H1 (cell line): ENCODE results near the gene UGT1A8. TPM values are rescaled to one million over a fixed set of nuclear protein-coding genes. Genes with fewer than 3 reads are reported as not detected.

Experiments
- CTCF ChIA-PET: fragments of 300-600 bp; sonication (Branson Sonifier 250); formaldehyde crosslinking; loops from one replicate; lab custom pipeline; 2021; ENCODE audit not compliant: partially characterized antibody; lab: Charles Lee
- POLR2A ChIA-PET: fragments of 300-600 bp; sonication (Branson Sonifier 250); formaldehyde crosslinking; loops from one replicate; lab custom pipeline; 2021; ENCODE audit warnings: inconsistent platforms; ENCODE audit not compliant: partially characterized antibody; lab: Charles Lee
- DNase-seq, 2 experiments: peaks; one replicate each; pipeline versions ENCODE4 v3.0.0 to v3.0.0-alpha.2; 2010 to 2022; ENCODE audit warnings: low spot score in 2 of 2, low read depth in 1 of 2, mixed read lengths in 1 of 2
- FAIRE-seq: peaks from 2 replicates; lab custom pipeline; 2011; peaks lifted over from hg19 to GRCh38; lab: Jason Lieb, UNC
- H2AFZ ChIP-seq: 2 replicates; pipeline ENCODE4 v1.8.1; 2012; ENCODE audit warnings: low read length, inconsistent platforms
- H2AK5ac ChIP-seq: 2 replicates; pipeline ENCODE4 v1.6.1; 2013; ENCODE audit warnings: low read depth, low read length
- H2BK120ac ChIP-seq: replicated peaks from 2 replicates; pipeline ENCODE3; 2013; ENCODE audit warnings: low read depth, low read length, inconsistent platforms
- H2BK12ac ChIP-seq: 2 replicates; pipeline ENCODE4 v1.6.1; 2013; ENCODE audit warnings: low read depth, low read length
- H2BK15ac ChIP-seq: 2 replicates; pipeline ENCODE4 v1.6.1; 2013; ENCODE audit warnings: low read length
- H2BK20ac ChIP-seq: 2 replicates; pipeline ENCODE4 v1.6.1; 2013; ENCODE audit warnings: low read length
- H2BK5ac ChIP-seq: 2 replicates; pipeline ENCODE4 v1.6.1; 2013; ENCODE audit warnings: low read depth, low read length
- H3K14ac ChIP-seq: 2 replicates; pipeline ENCODE4 v1.6.1; 2013; ENCODE audit warnings: inconsistent platforms; ENCODE audit not compliant: insufficient read length
- H3K18ac ChIP-seq: 2 replicates; pipeline ENCODE4 v1.6.1; 2013; ENCODE audit warnings: low read length; ENCODE audit errors: extremely low read depth
- H3K23ac ChIP-seq: 2 replicates; pipeline ENCODE4 v1.6.1; 2013; ENCODE audit warnings: inconsistent platforms; ENCODE audit not compliant: insufficient read length
- H3K23me2 ChIP-seq: 2 replicates; pipeline ENCODE4 v1.6.1; 2013; ENCODE audit warnings: low read depth, low read length
- H3K27ac ChIP-seq: 2 replicates; pipeline ENCODE4 v1.6.1; 2011; ENCODE audit warnings: low read depth, low read length, inconsistent platforms
- H3K27me3 ChIP-seq, 4 experiments: replicated peaks in 1 of 4; 1 replicate in 1 of 4; 2 replicates in 3 of 4; pipeline versions ENCODE4 v1.6.1 to v1.8.1; 2011 to 2013; ENCODE audit warnings: low read length in 3 of 4, mild to moderate bottlenecking in 3 of 4, inconsistent platforms in 2 of 4, mixed read lengths in 2 of 4, moderate library complexity in 1 of 4; ENCODE audit not compliant: control insufficient read depth in 3 of 4, insufficient read depth in 3 of 4; ENCODE audit errors: extremely low read depth in 1 of 4
- H3K36me3 ChIP-seq, 4 experiments: 2 replicates each; pipeline versions ENCODE4 v1.6.1 to v1.8.1; 2011 to 2013; ENCODE audit warnings: mild to moderate bottlenecking in 4 of 4, low read length in 3 of 4, moderate library complexity in 2 of 4, control low read depth in 1 of 4, inconsistent platforms in 1 of 4; ENCODE audit not compliant: insufficient read depth in 4 of 4, control insufficient read depth in 2 of 4
- H3K4ac ChIP-seq: replicated peaks from 2 replicates; pipeline ENCODE3; 2013; ENCODE audit warnings: low read length, low read depth, mixed read lengths, inconsistent platforms; ENCODE audit not compliant: insufficient read length
- H3K4me1 ChIP-seq, 4 experiments: replicated peaks in 1 of 4; 1 replicate in 1 of 4; 2 replicates in 3 of 4; pipeline versions ENCODE4 v1.6.1 to v1.8.1; 2011 to 2013; ENCODE audit warnings: low read length in 3 of 4, inconsistent platforms in 2 of 4, mixed read lengths in 1 of 4; ENCODE audit not compliant: insufficient read depth in 4 of 4, control insufficient read depth in 3 of 4
- H3K4me2 ChIP-seq, 2 experiments: 2 replicates each; pipeline versions ENCODE4 v1.6.1 to v1.8.1; 2011 to 2013; ENCODE audit warnings: low read depth in 2 of 2, low read length in 2 of 2, control low read depth in 1 of 2, inconsistent platforms in 1 of 2, mild to moderate bottlenecking in 1 of 2; ENCODE audit not compliant: insufficient read depth in 1 of 2
- H3K4me3 ChIP-seq, 4 experiments: fragments of 200-600, 300-600 bp in 1 of 4; sonication (generic), shearing (Covaris generic), sonication (Bioruptor Twin) in 1 of 4; 2 replicates each; pipeline versions ENCODE4 v1.5.1 to v1.8.1; 2011 to 2016; ENCODE audit warnings: low read length in 4 of 4, low read depth in 3 of 4, control low read depth in 2 of 4, inconsistent platforms in 2 of 4, mild to moderate bottlenecking in 2 of 4, mixed read lengths in 1 of 4, moderate library complexity in 1 of 4; ENCODE audit not compliant: insufficient read depth in 2 of 4; ENCODE audit errors: extremely low read depth in 1 of 4
- H3K56ac ChIP-seq: replicated peaks from 2 replicates; pipeline ENCODE3; 2013; ENCODE audit warnings: low read depth, mild to moderate bottlenecking, mixed read lengths, low read length, inconsistent platforms; ENCODE audit not compliant: insufficient read length
- H3K79me1 ChIP-seq: 2 replicates; pipeline ENCODE4 v1.6.1; 2013; ENCODE audit warnings: low read depth, low read length, control low read depth
- H3K79me2 ChIP-seq, 2 experiments: 2 replicates each; pipeline versions ENCODE4 v1.6.1 to v1.8.1; 2012 to 2013; ENCODE audit warnings: low read length in 2 of 2, mild to moderate bottlenecking in 2 of 2, inconsistent platforms in 1 of 2; ENCODE audit not compliant: insufficient read depth in 2 of 2, control insufficient read depth in 1 of 2
- H3K9ac ChIP-seq, 4 experiments: replicated peaks in 1 of 4; 1 replicate in 1 of 4; 2 replicates in 3 of 4; pipeline versions ENCODE4 v1.6.1 to v1.8.1; 2011 to 2013; ENCODE audit warnings: low read depth in 3 of 4, low read length in 3 of 4, control low read depth in 2 of 4, mild to moderate bottlenecking in 2 of 4, moderate library complexity in 2 of 4, inconsistent platforms in 1 of 4; ENCODE audit errors: extremely low read depth in 1 of 4
- H3K9me3 ChIP-seq, 2 experiments: 2 replicates each; pipeline versions ENCODE4 v1.6.1 to v1.8.1; 2012 to 2013; ENCODE audit warnings: mild to moderate bottlenecking in 2 of 2, moderate library complexity in 2 of 2, control low read depth in 1 of 2, inconsistent platforms in 1 of 2, low read depth in 1 of 2, low read length in 1 of 2, mixed read lengths in 1 of 2; ENCODE audit not compliant: insufficient read depth in 2 of 2
- H4K20me1 ChIP-seq, 2 experiments: replicated peaks in 1 of 2; 2 replicates each; pipeline versions ENCODE3 to v1.8.1; 2011 to 2013; ENCODE audit warnings: inconsistent platforms in 2 of 2, low read length in 2 of 2, mild to moderate bottlenecking in 1 of 2; ENCODE audit not compliant: insufficient read depth in 2 of 2, control insufficient read depth in 1 of 2
- H4K5ac ChIP-seq: 2 replicates; pipeline ENCODE4 v1.6.1; 2013; ENCODE audit warnings: low read length, low read depth, mixed read lengths, inconsistent platforms; ENCODE audit not compliant: insufficient read length
- H4K8ac ChIP-seq: 2 replicates; pipeline ENCODE4 v1.8.0; 2013; ENCODE audit warnings: mild to moderate bottlenecking, moderate library complexity, low read length, inconsistent platforms; ENCODE audit not compliant: insufficient read depth; ENCODE audit errors: extremely low read depth
- H4K91ac ChIP-seq: replicated peaks from 2 replicates; pipeline ENCODE3; 2013; ENCODE audit warnings: low read length, mixed read lengths, inconsistent platforms; ENCODE audit not compliant: insufficient read length
- ATF3 ChIP-seq: IDR thresholded peaks from 2 replicates; pipeline ENCODE4 v1.6.1; 2011; ENCODE audit warnings: low read depth, mild to moderate bottlenecking, low read length; ENCODE audit not compliant: insufficient read depth
- FOSL1 ChIP-seq: IDR thresholded peaks from 2 replicates; pipeline ENCODE4 v1.6.1; 2011; ENCODE audit warnings: mild to moderate bottlenecking, low read depth, low read length, moderate library complexity; ENCODE audit not compliant: insufficient read depth
- GTF2F1 ChIP-seq: IDR thresholded peaks from 2 replicates; pipeline ENCODE4 v1.6.1; 2012; ENCODE audit warnings: low read depth, low read length, improper control_type of control experiment, borderline replicate concordance
- KDM5A ChIP-seq: fragments of 200-600 bp; IDR thresholded peaks from 2 replicates; pipeline ENCODE4 v1.7.1; 2012; ENCODE audit warnings: mild to moderate bottlenecking, low read length, inconsistent platforms, mixed read lengths
- POLR2AphosphoS5 ChIP-seq: IDR thresholded peaks from 2 replicates; pipeline ENCODE4 v1.6.1; 2011; ENCODE audit warnings: low read depth, low read length
- RAD21 ChIP-seq, 2 experiments: IDR thresholded peaks in 1 of 2; conservative IDR thresholded peaks in 1 of 2; 2 replicates each; pipeline ENCODE4 v1.6.1; 2011; ENCODE audit warnings: low read depth in 2 of 2, low read length in 2 of 2, improper control_type of control experiment in 1 of 2, inconsistent platforms in 1 of 2, mild to moderate bottlenecking in 1 of 2, moderate library complexity in 1 of 2
- SP4 ChIP-seq: IDR thresholded peaks from 2 replicates; pipeline ENCODE4 v1.6.1; 2012; ENCODE audit warnings: low read length, inconsistent platforms
- ZNF274 ChIP-seq: IDR thresholded peaks from 2 replicates; pipeline ENCODE4 v1.7.0; 2012; ENCODE audit warnings: low read length, borderline replicate concordance; ENCODE audit errors: extremely low read depth
- WGBS, 2 experiments: shearing (Covaris generic) in 1 of 2; methylation state at CpG; one replicate each; pipeline versions ENCODE4 v1.1.6 to v1.1.7; 2013 to 2015; ENCODE audit warnings: low lambda C conversion rate in 2 of 2, mixed read lengths in 2 of 2, inconsistent platforms in 1 of 2, low coverage in 1 of 2, missing lambda C conversion rate in 1 of 2; ENCODE audit not compliant: insufficient replicate concordance in 2 of 2, insufficient coverage in 1 of 2, insufficient read length in 1 of 2; ENCODE audit errors: extremely low coverage in 1 of 2, missing lambda C conversion rate in 1 of 2; 5-methylcytosine and 5-hydroxymethylcytosine counted together
- polyA plus RNA-seq, 7 experiments: library from polyadenylated mRNA; depleted of rRNA in 3 of 7; stranded (reverse) in 5 of 7; unstranded in 2 of 7; fragments of >200 nt in 5 of 7; fragments of 200-250 nt in 2 of 7; gene quantifications; 1 replicate in 5 of 7; 2 replicates in 1 of 7; 4 replicates in 1 of 7; pipeline versions ENCODE4 v1.2.1 to v1.2.3, GENCODE V29; 2011 to 2013; ENCODE audit warnings: missing spikeins in 2 of 7, mixed read lengths in 2 of 7
- total RNA-seq: library from RNA; stranded (reverse); fragmentation: NEBNext Ultra II Directional; extraction: Animal tissue kit (Norgen Biotek cat#: 25700); gene quantifications from 2 replicates; pipeline ENCODE4 v1.2.1, GENCODE V29; 2021
- TF ChIP-seq, protein P1 (sequence below): IDR thresholded peaks from 2 replicates; pipeline ENCODE4 v1.6.1; 2011; ENCODE audit warnings: low read length, improper control_type of control experiment

UGT1A8 gene
- total and polyA plus RNA-seq, 2 of the 8 experiments (the other 6 are each of a cell fraction or from before 2014, with no cell fraction given) = not detected

DNA sequence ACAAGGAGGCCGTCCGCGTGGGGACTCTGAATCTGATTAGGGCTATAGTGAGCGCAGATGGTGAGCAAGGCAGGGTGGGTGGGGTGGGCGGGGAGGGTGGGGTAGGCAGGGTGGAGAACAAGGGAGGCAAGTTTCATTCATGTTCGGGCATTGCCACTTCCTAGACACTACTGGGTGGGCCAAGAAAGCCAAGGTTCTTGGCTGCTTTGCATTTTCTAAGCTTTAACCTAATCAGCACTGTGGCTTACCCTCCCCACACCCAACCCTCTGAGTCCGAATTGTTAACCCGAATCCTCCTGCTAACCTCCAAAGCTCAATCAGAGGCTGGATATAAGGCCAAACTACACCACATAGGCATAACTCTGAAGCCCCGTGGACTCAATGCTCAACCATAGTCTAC is 178.8 kb downstream of the UGT1A8 start:
- Histone ChIP-seq H3K36me3 (no peaks in the 10 kb centered on the region), H3K27me3 (no peaks in the 10 kb centered on the region), H3K4me2 (no peak overlapping the region), H3K23ac (no peak overlapping the region), H3K9me3 (peaks cover 0 to 5% of the 10 kb centered on the region in 2 experiments; a peak in 2 of 4 replicates), H3K14ac (no peak overlapping the region), H4K8ac (no peak overlapping the region), H2BK12ac (no peak overlapping the region), H3K4me3 (no peak overlapping the region), H3K79me1 (no peaks in the 10 kb centered on the region), H3K9ac (no peak overlapping the region), H4K91ac (no peak overlapping the region), H2BK20ac (no peak overlapping the region), H3K18ac (no peak overlapping the region), H3K4ac (no peak overlapping the region), H2BK5ac (no peak overlapping the region), H3K27ac (no peak overlapping the region), H3K79me2 (no peaks in the 10 kb centered on the region), H3K4me1 (no peaks in the 10 kb centered on the region), H2AK5ac (no peak overlapping the region), H3K56ac (no peak overlapping the region), H4K5ac (no peak overlapping the region), H2AFZ (no peak overlapping the region), H2BK15ac (no peak overlapping the region), H2BK120ac (no peak overlapping the region), H3K23me2 (no peaks in the 10 kb centered on the region), H4K20me1 (no peaks in the 10 kb centered on the region)
- WGBS, 2 experiments = 71% methylated on average over 7 of the region's 9 CpGs; no CpG with 5 or more reads in 1 of the 2 experiments
- ChIA-PET CTCF (interaction anchor here (0.6 to 1.2 kb wide), 4 partner anchors 27 to 123 kb away, joined by 3 read pairs; no protein-coding TSS in a partner anchor), POLR2A (no interaction called here)
- no peak for FAIRE-seq
- DNase-seq = no peak
- TF ChIP-seq ATF3 = no peak
- no peak for TF ChIP-seq RAD21 (IDR thresholded peaks at IDR 0.05 in 1 of 2, conservative IDR thresholded peaks at IDR 0.05 in 1 of 2; ENCODE audit: low read depth in 2 of 2, low read length in 2 of 2)
- no peak for TF ChIP-seq FOSL1
- no peak for TF ChIP-seq KDM5A
- TF ChIP-seq ZNF274 = no peak
- no peak for TF ChIP-seq GTF2F1
- no peak for TF ChIP-seq POLR2AphosphoS5
- TF ChIP-seq, protein P1, sequence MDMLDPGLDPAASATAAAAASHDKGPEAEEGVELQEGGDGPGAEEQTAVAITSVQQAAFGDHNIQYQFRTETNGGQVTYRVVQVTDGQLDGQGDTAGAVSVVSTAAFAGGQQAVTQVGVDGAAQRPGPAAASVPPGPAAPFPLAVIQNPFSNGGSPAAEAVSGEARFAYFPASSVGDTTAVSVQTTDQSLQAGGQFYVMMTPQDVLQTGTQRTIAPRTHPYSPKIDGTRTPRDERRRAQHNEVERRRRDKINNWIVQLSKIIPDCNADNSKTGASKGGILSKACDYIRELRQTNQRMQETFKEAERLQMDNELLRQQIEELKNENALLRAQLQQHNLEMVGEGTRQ = no peak
- no peak for TF ChIP-seq SP4
